ENCODE measurements around the gene ELFN2. TPM values are rescaled to one million over a fixed set of nuclear protein-coding genes. Genes with fewer than 3 reads are reported as not detected.

The ELFN2 gene
- total RNA-seq, 1 donor from 2014 or later, result under 0.01 TPM

DNA sequence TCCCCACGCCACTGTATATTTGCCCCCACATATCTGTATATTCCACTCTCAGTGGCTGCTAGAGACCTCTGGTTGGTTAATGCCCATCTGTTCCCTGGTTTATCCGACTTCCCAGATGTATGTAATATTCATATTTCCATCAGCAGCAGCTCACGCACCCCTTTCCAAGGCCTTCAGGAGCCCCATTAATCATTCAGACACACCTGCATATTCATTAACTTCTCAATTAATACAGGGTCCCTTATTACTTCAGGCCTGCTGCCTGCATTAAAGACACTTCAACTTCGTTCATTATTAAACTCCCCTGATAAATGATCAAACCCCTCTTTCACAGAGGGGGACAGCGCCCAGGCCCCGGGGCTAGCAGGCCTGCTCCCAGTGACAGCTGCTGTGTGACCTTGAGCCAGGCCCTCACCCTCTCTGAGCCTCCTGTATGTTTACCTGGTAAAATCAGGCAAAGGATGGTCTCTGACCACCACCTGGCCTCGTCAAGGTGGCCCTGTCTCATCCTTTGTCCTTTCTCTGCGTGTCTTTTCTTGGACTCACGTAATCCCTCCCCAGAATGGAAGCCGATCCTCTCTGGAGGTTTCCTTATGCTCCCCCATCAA lies 34.5 kb downstream of the ELFN2 start:
- Histone ChIP-seq H3K9me3 (ENCODE audit: control insufficient read depth in 3 of 3, low read length in 3 of 3) (no peaks in the 10 kb centered on the region), H3K27ac (ENCODE audit: low read depth, low read length) (no peak overlapping the region), H3K4me1 (ENCODE audit: control insufficient read depth in 3 of 3, insufficient read depth in 3 of 3, low read length in 3 of 3) (no peaks in the 10 kb centered on the region), H3K36me3 (ENCODE audit: control insufficient read depth in 3 of 3, insufficient read depth in 3 of 3, low read length in 3 of 3) (no peaks in the 10 kb centered on the region), H3K9ac (ENCODE audit: low read depth in 1 of 3, low read length in 3 of 3) (no peak overlapping the region), H3K27me3 (ENCODE audit: control insufficient read depth in 3 of 3, insufficient read depth in 3 of 3, low read length in 3 of 3) (peaks cover 38 to 56% (median 50%) of the 10 kb centered on the region in 3 donors), H3K4me3 (ENCODE audit: low read length in 3 of 3) (no peak overlapping the region)

- Histone ChIP-seq H3K9me3 (ENCODE audit: control insufficient read depth in 3 of 3, low read length in 3 of 3) (no peaks in the 10 kb centered on the region), H3K9ac (ENCODE audit: low read depth in 1 of 3, low read length in 3 of 3) (no peak overlapping the region), H3K27me3 (ENCODE audit: control insufficient read depth in 3 of 3, insufficient read depth in 3 of 3, low read length in 3 of 3) (peaks cover 32 to 52% (median 50%) of the 10 kb centered on the region in 3 donors), H3K4me3 (ENCODE audit: low read length in 3 of 3) (no peak overlapping the region), H3K36me3 (ENCODE audit: control insufficient read depth in 3 of 3, insufficient read depth in 3 of 3, low read length in 3 of 3) (no peaks in the 10 kb centered on the region), H3K4me1 (ENCODE audit: control insufficient read depth in 3 of 3, insufficient read depth in 3 of 3, low read length in 3 of 3) (no peaks in the 10 kb centered on the region), H3K27ac (ENCODE audit: low read depth, low read length) (no peak overlapping the region)
Observed at GRCh38 chr22:37391702-37392101, 35.6 kb downstream of the ELFN2 start.

DNA sequence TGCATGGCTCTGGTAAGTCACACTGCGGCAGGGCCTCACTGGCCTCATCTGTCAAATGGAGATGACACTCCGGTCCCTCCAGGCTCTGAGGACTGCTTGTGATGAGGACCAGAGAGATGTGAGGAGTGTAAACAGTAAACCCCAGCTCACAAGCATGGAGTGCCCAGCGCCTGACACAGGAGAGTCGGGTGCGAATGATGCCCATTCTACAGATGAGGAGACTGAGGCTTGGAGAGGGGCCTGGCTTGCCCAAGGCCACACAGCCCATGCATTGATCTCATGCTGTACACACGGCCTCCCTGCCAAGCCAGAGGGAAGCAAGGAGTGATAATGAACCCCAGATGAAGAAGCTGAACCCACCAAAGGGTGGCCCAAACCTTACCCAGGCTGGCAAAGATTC lies 37.2 kb downstream of the ELFN2 start:
- H3K9me3 ChIP-seq (ENCODE audit: control insufficient read depth in 3 of 3, low read length in 3 of 3), result no peaks in the 10 kb centered on the region
- H3K27ac ChIP-seq (ENCODE audit: low read depth, low read length), result no peak overlapping the region
- H3K4me3 ChIP-seq (ENCODE audit: low read length in 3 of 3), result no peak overlapping the region
- no peak overlapping the region for H3K9ac ChIP-seq (ENCODE audit: low read depth in 1 of 3, low read length in 3 of 3)
- H3K36me3 ChIP-seq (ENCODE audit: control insufficient read depth in 3 of 3, insufficient read depth in 3 of 3, low read length in 3 of 3), result no peaks in the 10 kb centered on the region
- no peaks in the 10 kb centered on the region for H3K4me1 ChIP-seq (ENCODE audit: control insufficient read depth in 3 of 3, insufficient read depth in 3 of 3, low read length in 3 of 3)
- peaks cover 22 to 52% (median 42%) of the 10 kb centered on the region in 3 donors for H3K27me3 ChIP-seq (ENCODE audit: control insufficient read depth in 3 of 3, insufficient read depth in 3 of 3, low read length in 3 of 3)

GRCh38 chr22:37388538-37388937 lies 38.7 kb downstream of the ELFN2 start:
- no peak overlapping the region for H3K4me3 ChIP-seq (ENCODE audit: low read length in 3 of 3)
- H3K9ac ChIP-seq (ENCODE audit: low read depth in 1 of 3, low read length in 3 of 3), result no peak overlapping the region
- no peak overlapping the region for H3K27ac ChIP-seq (ENCODE audit: low read depth, low read length)
- no peaks in the 10 kb centered on the region for H3K4me1 ChIP-seq (ENCODE audit: control insufficient read depth in 3 of 3, insufficient read depth in 3 of 3, low read length in 3 of 3)
- H3K36me3 ChIP-seq (ENCODE audit: control insufficient read depth in 3 of 3, insufficient read depth in 3 of 3, low read length in 3 of 3), result no peaks in the 10 kb centered on the region
- no peaks in the 10 kb centered on the region for H3K9me3 ChIP-seq (ENCODE audit: control insufficient read depth in 3 of 3, low read length in 3 of 3)
- H3K27me3 ChIP-seq (ENCODE audit: control insufficient read depth in 3 of 3, insufficient read depth in 3 of 3, low read length in 3 of 3), result peaks cover 20 to 47% (median 34%) of the 10 kb centered on the region in 3 donors

GRCh38 chr22:37387793-37388192 lies 39.5 kb downstream of the ELFN2 start:
- no peaks in the 10 kb centered on the region for H3K9me3 ChIP-seq (ENCODE audit: control insufficient read depth in 3 of 3, low read length in 3 of 3)
- H3K4me3 ChIP-seq (ENCODE audit: low read length in 3 of 3), result no peak overlapping the region
- no peaks in the 10 kb centered on the region for H3K36me3 ChIP-seq (ENCODE audit: control insufficient read depth in 3 of 3, insufficient read depth in 3 of 3, low read length in 3 of 3)
- peaks cover 17 to 54% (median 41%) of the 10 kb centered on the region in 3 donors for H3K27me3 ChIP-seq (ENCODE audit: control insufficient read depth in 3 of 3, insufficient read depth in 3 of 3, low read length in 3 of 3)
- H3K4me1 ChIP-seq (ENCODE audit: control insufficient read depth in 3 of 3, insufficient read depth in 3 of 3, low read length in 3 of 3), result no peaks in the 10 kb centered on the region
- H3K27ac ChIP-seq (ENCODE audit: low read depth, low read length), result no peak overlapping the region
- no peak overlapping the region for H3K9ac ChIP-seq (ENCODE audit: low read depth in 1 of 3, low read length in 3 of 3)

DNA sequence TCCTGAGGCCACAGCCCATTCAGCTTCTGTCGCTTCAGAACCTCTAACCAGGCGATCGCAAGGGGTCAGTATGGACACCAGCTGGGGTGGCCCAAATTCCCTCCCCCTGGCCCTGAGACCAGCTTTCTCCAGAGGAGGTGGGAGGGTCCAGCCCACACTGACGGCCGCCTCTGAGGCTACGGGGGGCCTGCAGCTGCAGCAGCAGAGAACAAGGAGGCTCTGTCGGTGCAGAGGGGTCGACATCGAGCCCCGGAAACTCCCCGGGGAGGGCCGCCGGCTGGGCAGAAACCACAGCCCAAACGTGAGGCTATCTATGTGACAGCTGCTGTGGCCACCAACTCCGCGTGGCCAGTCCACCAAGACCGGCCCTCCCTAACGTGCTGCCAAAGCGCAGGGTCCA lies 40.8 kb downstream of the ELFN2 start:
- Histone ChIP-seq H3K36me3 (ENCODE audit: control insufficient read depth in 3 of 3, insufficient read depth in 3 of 3, low read length in 3 of 3) (no peaks in the 10 kb centered on the region), H3K27ac (ENCODE audit: low read depth, low read length) (no peak overlapping the region), H3K4me3 (ENCODE audit: low read length in 3 of 3) (no peak overlapping the region), H3K9ac (ENCODE audit: low read depth in 1 of 3, low read length in 3 of 3) (no peak overlapping the region), H3K9me3 (ENCODE audit: control insufficient read depth in 3 of 3, low read length in 3 of 3) (no peaks in the 10 kb centered on the region), H3K4me1 (ENCODE audit: control insufficient read depth in 3 of 3, insufficient read depth in 3 of 3, low read length in 3 of 3) (no peaks in the 10 kb centered on the region), H3K27me3 (ENCODE audit: control insufficient read depth in 3 of 3, insufficient read depth in 3 of 3, low read length in 3 of 3) (peaks cover 22 to 61% (median 47%) of the 10 kb centered on the region in 3 donors)

DNA sequence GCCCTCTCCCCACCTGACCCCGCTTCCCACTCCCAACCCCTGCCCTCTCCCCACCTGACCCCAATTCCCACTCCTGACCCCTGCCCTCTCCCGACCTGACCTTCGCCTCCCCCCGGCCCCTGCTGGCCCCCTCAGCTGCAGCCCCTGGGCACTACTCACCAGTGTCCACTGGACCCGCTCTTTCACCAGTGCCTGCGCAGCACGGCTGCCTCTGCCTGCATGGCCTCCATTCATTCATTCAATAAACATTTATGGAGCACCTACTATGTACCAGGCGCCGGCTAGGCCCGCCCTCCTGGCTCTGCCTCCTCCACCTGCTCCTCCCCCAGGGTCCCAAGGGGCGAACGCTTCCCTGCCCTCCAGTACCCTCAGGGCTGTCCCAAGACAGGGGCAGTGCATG lies 42.6 kb downstream of the ELFN2 start:
- no peak overlapping the region for H3K4me3 ChIP-seq (ENCODE audit: low read length in 3 of 3)
- no peaks in the 10 kb centered on the region for H3K9me3 ChIP-seq (ENCODE audit: control insufficient read depth in 3 of 3, low read length in 3 of 3)
- no peak overlapping the region for H3K27ac ChIP-seq (ENCODE audit: low read depth, low read length)
- H3K4me1 ChIP-seq (ENCODE audit: control insufficient read depth in 3 of 3, insufficient read depth in 3 of 3, low read length in 3 of 3), result no peaks in the 10 kb centered on the region
- peaks cover 38 to 72% (median 62%) of the 10 kb centered on the region in 3 donors for H3K27me3 ChIP-seq (ENCODE audit: control insufficient read depth in 3 of 3, insufficient read depth in 3 of 3, low read length in 3 of 3)
- H3K9ac ChIP-seq (ENCODE audit: low read depth in 1 of 3, low read length in 3 of 3), result no peak overlapping the region
- no peaks in the 10 kb centered on the region for H3K36me3 ChIP-seq (ENCODE audit: control insufficient read depth in 3 of 3, insufficient read depth in 3 of 3, low read length in 3 of 3)

GRCh38 chr22:37383341-37383740 lies 43.9 kb downstream of the ELFN2 start:
- no peaks in the 10 kb centered on the region for H3K4me1 ChIP-seq (ENCODE audit: control insufficient read depth in 3 of 3, insufficient read depth in 3 of 3, low read length in 3 of 3)
- no peak overlapping the region for H3K27ac ChIP-seq (ENCODE audit: low read depth, low read length)
- H3K36me3 ChIP-seq (ENCODE audit: control insufficient read depth in 3 of 3, insufficient read depth in 3 of 3, low read length in 3 of 3), result no peaks in the 10 kb centered on the region
- no peaks in the 10 kb centered on the region for H3K9me3 ChIP-seq (ENCODE audit: control insufficient read depth in 3 of 3, low read length in 3 of 3)
- H3K27me3 ChIP-seq (ENCODE audit: control insufficient read depth in 3 of 3, insufficient read depth in 3 of 3, low read length in 3 of 3), result peaks cover 41 to 71% (median 64%) of the 10 kb centered on the region in 3 donors
- H3K4me3 ChIP-seq (ENCODE audit: low read length in 3 of 3), result no peak overlapping the region
- no peak overlapping the region for H3K9ac ChIP-seq (ENCODE audit: low read depth in 1 of 3, low read length in 3 of 3)

GRCh38 chr22:37381489-37381888 lies 45.8 kb downstream of the ELFN2 start:
- no peaks in the 10 kb centered on the region for H3K36me3 ChIP-seq (ENCODE audit: control insufficient read depth in 3 of 3, insufficient read depth in 3 of 3, low read length in 3 of 3)
- H3K4me3 ChIP-seq (ENCODE audit: low read length in 3 of 3), result no peak overlapping the region
- H3K27ac ChIP-seq (ENCODE audit: low read depth, low read length), result no peak overlapping the region
- peaks cover 0 to 2% (median 0%) of the 10 kb centered on the region in 3 donors for H3K4me1 ChIP-seq (ENCODE audit: control insufficient read depth in 3 of 3, insufficient read depth in 3 of 3, low read length in 3 of 3)
- no peak overlapping the region for H3K9ac ChIP-seq (ENCODE audit: low read depth in 1 of 3, low read length in 3 of 3)
- H3K9me3 ChIP-seq (ENCODE audit: control insufficient read depth in 3 of 3, low read length in 3 of 3), result no peaks in the 10 kb centered on the region
- H3K27me3 ChIP-seq (ENCODE audit: control insufficient read depth in 3 of 3, insufficient read depth in 3 of 3, low read length in 3 of 3), result peaks cover 51 to 80% (median 67%) of the 10 kb centered on the region in 3 donors

- Histone ChIP-seq H3K9me3 (ENCODE audit: control insufficient read depth in 3 of 3, low read length in 3 of 3) (no peaks in the 10 kb centered on the region), H3K36me3 (ENCODE audit: control insufficient read depth in 3 of 3, insufficient read depth in 3 of 3, low read length in 3 of 3) (no peaks in the 10 kb centered on the region), H3K9ac (ENCODE audit: low read depth in 1 of 3, low read length in 3 of 3) (no peak overlapping the region), H3K4me1 (ENCODE audit: control insufficient read depth in 3 of 3, insufficient read depth in 3 of 3, low read length in 3 of 3) (peaks cover 0 to 6% (median 0%) of the 10 kb centered on the region in 3 donors), H3K4me3 (ENCODE audit: low read length in 3 of 3) (no peak overlapping the region), H3K27me3 (ENCODE audit: control insufficient read depth in 3 of 3, insufficient read depth in 3 of 3, low read length in 3 of 3) (peaks cover 64 to 84% (median 76%) of the 10 kb centered on the region in 3 donors), H3K27ac (ENCODE audit: low read depth, low read length) (no peak overlapping the region)
Observed at GRCh38 chr22:37379722-37380121, 47.6 kb downstream of the ELFN2 start.

Measured in skeletal muscle tissue (tissue), 4 donors.